Ovary (tissue), 9 donors: ENCODE results near the gene NELFA. TPM values are rescaled to one million over a fixed set of nuclear protein-coding genes. Genes with fewer than 3 reads are reported as not detected.

Experiments used
- DNase-seq, 5 donors: peaks; one replicate each; pipeline ENCODE4 v3.0.0-alpha.2; 2019 to 2020
- H3K27ac ChIP-seq, 2 donors: fragments of 200-600 bp; one replicate each; pipeline versions ENCODE4 v1.5.1 to v1.8.0; 2019 to 2022
- H3K27me3 ChIP-seq: fragments of 200-600 bp; one replicate; pipeline ENCODE4 v1.8.0; 2022
- H3K36me3 ChIP-seq: fragments of 200-600 bp; sonication (generic); one replicate; pipeline ENCODE4 v1.5.1; 2019
- H3K4me1 ChIP-seq: one replicate; pipeline ENCODE4 v1.8.1; 2013; ENCODE audit warnings: mild to moderate bottlenecking, moderate library complexity; ENCODE audit not compliant: insufficient read depth
- H3K4me3 ChIP-seq: fragments of 200-600 bp; sonication (generic); one replicate; pipeline ENCODE4 v1.5.1; 2017
- H3K9me3 ChIP-seq, 2 donors: fragments of 200-600 bp in 1 of 2; sonication (generic) in 1 of 2; one replicate each; pipeline versions ENCODE4 v1.5.1 to v1.8.1; 2013 to 2019; ENCODE audit warnings: mild to moderate bottlenecking in 1 of 2, moderate library complexity in 1 of 2
- EP300 ChIP-seq: sonication (generic); formaldehyde crosslinking; IDR thresholded peaks from one replicate; pipeline ENCODE4 v1.6.1; 2017; ENCODE audit warnings: antibody characterized with exemption
- POLR2A ChIP-seq: fragments of 450-650 bp; IDR thresholded peaks from one replicate; pipeline ENCODE4 v1.6.1; 2017; ENCODE audit warnings: antibody characterized with exemption, mild to moderate bottlenecking, moderate library complexity
- WGBS, 3 donors: extraction: QIAGEN DNeasy Blood & Tissue Kit in 1 of 3; methylation state at CpG; one replicate each; pipeline versions ENCODE4 v1.1.5 to v1.1.7; 2013 to 2017; 5-methylcytosine and 5-hydroxymethylcytosine counted together
- intact Hi-C, 4 donors: fragments of 100-400 bp; cut with DNase I; formaldehyde crosslinking; loops; one replicate each; pipeline versions ENCODE4 v1.11.0 to v1.15.1; 2022 to 2023
- polyA plus RNA-seq, 2 donors: library from polyadenylated mRNA; stranded (reverse); fragments of 200-250 nt in 1 of 2; fragments of 350-450 nt in 1 of 2; fragmentation: Illumina TruSeq in 1 of 2; extraction: RNeasy Lipid Tissue Mini Kit (QIAGEN cat#74804) in 1 of 2; gene quantifications; one replicate each; pipeline ENCODE4 v1.2.3, GENCODE V29; 2013 to 2014
- total RNA-seq, 7 donors: library from RNA; depleted of rRNA in 2 of 7; stranded (reverse); fragments of >200 nt in 2 of 7; fragmentation: NEBNext Ultra II Directional in 3 of 7; extraction: Animal tissue kit (Norgen Biotek cat#: 25700) in 3 of 7; gene quantifications; one replicate each; pipeline versions ENCODE4 v1.1.0 to v1.2.4, GENCODE V29; 2016 to 2023
- TF ChIP-seq, protein P1 (sequence below), 3 donors: fragments of 450-650 bp in 2 of 3; fragments of 200-600 bp in 1 of 3; IDR thresholded peaks; one replicate each; pipeline versions ENCODE4 v1.5.1 to v1.8.0; 2016 to 2022; ENCODE audit warnings: antibody characterized with exemption in 3 of 3, mild to moderate bottlenecking in 1 of 3
- donor health status: DM: no; HTN: no; CAD: no; lungs with moderate emphysema.
- donor health status: DM: no; HTN: no; CAD: no.
- donor health status: Bipolar disorder and iron deficiency.
- donor health status: DM: yes; HTN: yes; CAD: no.
- donor health status: DM: no; HTN: no; CAD: no.
- donor health status: DM: yes; HTN: yes; CAD: no.

Gene NELFA
- total and polyA plus RNA-seq, 9 donors: 12.5 to 42.8 (median 30.8) TPM

DNA sequence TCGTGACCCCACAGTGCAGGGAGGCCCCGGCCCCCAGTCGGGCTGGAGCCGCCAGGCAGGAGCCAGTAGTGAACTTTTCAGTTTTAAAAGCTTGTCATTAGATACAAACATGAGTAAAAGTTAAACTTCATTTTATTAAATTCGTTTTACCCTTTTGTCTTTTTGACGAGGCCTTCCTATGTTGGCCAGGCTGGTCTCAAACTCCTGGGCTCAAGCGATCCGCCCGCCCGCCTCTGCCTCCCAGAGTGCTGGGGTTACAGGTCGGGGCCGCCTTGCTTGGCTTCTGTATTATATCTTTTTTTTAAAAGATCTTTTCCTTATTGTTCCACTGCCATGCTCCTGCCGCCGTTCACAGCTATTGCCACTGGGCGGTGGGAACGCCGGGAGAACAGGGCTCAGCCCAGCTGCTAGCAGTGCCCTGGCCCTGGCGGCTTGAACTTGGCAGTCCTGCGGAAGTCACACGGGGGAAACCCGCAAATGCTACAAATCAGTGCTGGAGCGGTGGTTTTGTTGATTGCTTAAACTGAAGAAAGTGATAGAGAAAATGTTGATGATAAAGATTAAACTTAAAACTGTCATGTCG, 968 bp upstream of the NELFA start:
- H3K36me3 ChIP-seq: no peaks in the 10 kb centered on the region
- intact Hi-C loops: no loop called here
- 6 to 8% (median 8%) methylated on average over 23 of the region's 23 CpGs for WGBS, 3 donors

GRCh38 chr4:2008671-2008920, 178 bp downstream of the NELFA start:
- TF ChIP-seq EP300 (no peak), POLR2A (no peak)
- TF ChIP-seq, protein P1, sequence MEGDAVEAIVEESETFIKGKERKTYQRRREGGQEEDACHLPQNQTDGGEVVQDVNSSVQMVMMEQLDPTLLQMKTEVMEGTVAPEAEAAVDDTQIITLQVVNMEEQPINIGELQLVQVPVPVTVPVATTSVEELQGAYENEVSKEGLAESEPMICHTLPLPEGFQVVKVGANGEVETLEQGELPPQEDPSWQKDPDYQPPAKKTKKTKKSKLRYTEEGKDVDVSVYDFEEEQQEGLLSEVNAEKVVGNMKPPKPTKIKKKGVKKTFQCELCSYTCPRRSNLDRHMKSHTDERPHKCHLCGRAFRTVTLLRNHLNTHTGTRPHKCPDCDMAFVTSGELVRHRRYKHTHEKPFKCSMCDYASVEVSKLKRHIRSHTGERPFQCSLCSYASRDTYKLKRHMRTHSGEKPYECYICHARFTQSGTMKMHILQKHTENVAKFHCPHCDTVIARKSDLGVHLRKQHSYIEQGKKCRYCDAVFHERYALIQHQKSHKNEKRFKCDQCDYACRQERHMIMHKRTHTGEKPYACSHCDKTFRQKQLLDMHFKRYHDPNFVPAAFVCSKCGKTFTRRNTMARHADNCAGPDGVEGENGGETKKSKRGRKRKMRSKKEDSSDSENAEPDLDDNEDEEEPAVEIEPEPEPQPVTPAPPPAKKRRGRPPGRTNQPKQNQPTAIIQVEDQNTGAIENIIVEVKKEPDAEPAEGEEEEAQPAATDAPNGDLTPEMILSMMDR (IDR thresholded peaks at IDR 0.05): no peak
- no peak for DNase-seq
- no peaks in the 10 kb centered on the region for H3K9me3 ChIP-seq
- WGBS, 3 donors: 0% methylated on average over 27 of the region's 27 CpGs
- H3K27me3 ChIP-seq: no peaks in the 10 kb centered on the region
- intact Hi-C loops: no loop called here
- peak overlapping the region; percentile 97 for H3K4me3 ChIP-seq
- H3K36me3 ChIP-seq: no peaks in the 10 kb centered on the region
- H3K27ac ChIP-seq: peak overlapping the region; percentile 97 to 98
- peaks cover 12% of the 10 kb centered on the region for H3K4me1 ChIP-seq

More for the DNA sequence above, 968 bp upstream of the NELFA start:
- TF ChIP-seq POLR2A: no peak
- TF ChIP-seq, protein P1 (IDR thresholded peaks at IDR 0.05): peak in 1 of 3 donors; percentile 2
- no peak for TF ChIP-seq EP300
- Histone ChIP-seq H3K4me1 (peaks cover 12% of the 10 kb centered on the region), H3K27me3 (no peaks in the 10 kb centered on the region), H3K9me3 (no peaks in the 10 kb centered on the region), H3K4me3 (peak overlapping the region; percentile 97), H3K27ac (peak overlapping the region; percentile 97 to 98)
- peak in 4 of 5 donors; percentile 46 to 72 (median 53) for DNase-seq

- intact Hi-C loops: no loop called here
- H3K4me1 ChIP-seq: peaks cover 12% of the 10 kb centered on the region
- WGBS, 3 donors: 0 to 1% (median 0%) methylated on average over 56 to 57 of the region's 57 CpGs
- TF ChIP-seq POLR2A (no peak), EP300 (no peak)
- TF ChIP-seq, protein P1 (IDR thresholded peaks at IDR 0.05): no peak
- H3K27me3 ChIP-seq: no peaks in the 10 kb centered on the region
- H3K27ac ChIP-seq: peak overlapping the region; percentile 97 to 98
- no peaks in the 10 kb centered on the region for H3K9me3 ChIP-seq
- DNase-seq: peak in 3 of 5 donors; percentile 45 to 56 (median 46)
- H3K4me3 ChIP-seq: peak overlapping the region; percentile 97
- no peaks in the 10 kb centered on the region for H3K36me3 ChIP-seq
Observed at GRCh38 chr4:2007804-2008670, 737 bp downstream of the NELFA start.

GRCh38 chr4:2006956-2007653, 1.7 kb downstream of the NELFA start:
- WGBS, 3 donors: 70 to 79% (median 76%) methylated on average over 15 of the region's 15 CpGs
- peaks cover 12% of the 10 kb centered on the region for H3K4me1 ChIP-seq
- no peak overlapping the region for H3K27ac ChIP-seq
- peak overlapping the region; percentile 97 for H3K4me3 ChIP-seq
- intact Hi-C loops: no loop called here
- no peak for TF ChIP-seq EP300
- TF ChIP-seq, protein P1 (IDR thresholded peaks at IDR 0.05): no peak
- TF ChIP-seq POLR2A: no peak
- no peak for DNase-seq
- no peaks in the 10 kb centered on the region for H3K9me3 ChIP-seq
- H3K27me3 ChIP-seq: no peaks in the 10 kb centered on the region
- no peaks in the 10 kb centered on the region for H3K36me3 ChIP-seq
